Activated naive CD4-positive, alpha-beta T cell treated with Interleukin-2 at 50 U/mL for 16 hours (primary cell): Measurements from ENCODE around the gene HHAT.
"Not testable (repeated sequence)": the region's sequence is repeated elsewhere in the genome, so short reads cannot be mapped to it uniquely, and the experiment has no call there.

Experiments used
- DNase-seq: peaks from one replicate; pipeline ENCODE4 v3.0.0-alpha.2; 2020

HHAT gene

DNA sequence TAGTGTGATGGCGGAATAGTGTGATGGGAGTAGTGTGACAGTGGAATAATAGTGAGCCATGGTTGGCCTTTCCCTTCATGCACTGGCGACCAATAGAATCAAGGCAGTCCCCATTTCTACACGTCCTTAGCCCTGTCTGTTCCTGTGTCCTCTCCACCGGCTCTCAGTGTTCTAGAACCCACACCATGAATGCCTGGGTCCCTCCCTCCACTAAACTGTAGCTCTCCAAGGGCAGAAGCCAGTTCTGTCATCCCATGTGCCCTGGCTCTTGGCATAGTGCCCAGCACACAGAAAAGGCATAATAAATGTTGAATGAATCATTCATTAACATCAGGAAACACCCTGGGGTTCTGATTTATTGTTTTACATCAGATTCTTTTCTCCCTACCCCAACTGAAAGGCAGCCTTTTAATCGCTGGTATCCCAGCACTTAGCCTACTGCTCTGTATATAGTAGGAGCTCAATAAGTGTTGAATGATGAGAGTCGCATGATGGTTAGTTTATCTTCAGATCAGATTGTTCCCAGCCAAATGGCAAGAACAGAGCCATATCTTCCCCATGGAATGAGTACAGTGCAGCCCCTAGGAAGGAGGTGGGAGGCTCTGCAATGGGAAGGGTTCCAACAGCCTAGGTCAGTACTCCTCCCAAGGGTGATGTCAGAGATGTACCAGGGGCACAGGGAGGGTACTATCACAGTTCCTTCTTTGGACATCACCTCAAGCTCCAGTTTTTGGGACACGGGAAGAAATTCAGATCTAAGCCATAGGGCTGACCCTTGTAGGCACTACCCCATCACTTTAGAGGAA is 325.7 kb downstream of the HHAT start:
- peak; percentile 11 for DNase-seq

DNA sequence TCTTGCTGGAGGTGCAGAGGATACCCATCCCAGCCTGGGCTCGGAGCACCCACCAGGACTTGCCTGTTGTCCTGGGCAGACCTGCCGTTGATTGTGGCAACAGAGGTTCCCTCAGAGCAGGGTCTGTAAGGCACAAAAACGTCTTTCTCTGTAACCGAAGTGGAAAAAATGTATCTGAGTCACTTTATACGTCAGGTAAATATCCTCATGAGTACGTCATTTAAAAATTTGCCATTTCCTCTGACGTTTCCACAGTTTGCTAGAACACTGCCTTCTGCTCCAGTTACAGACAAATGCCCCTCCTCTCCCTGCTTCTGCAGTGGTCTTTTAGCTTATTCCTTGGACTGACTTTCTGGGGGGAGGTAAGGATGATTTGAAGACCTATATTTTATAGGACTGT is 326.8 kb downstream of the HHAT start:
- no peak for DNase-seq

DNA sequence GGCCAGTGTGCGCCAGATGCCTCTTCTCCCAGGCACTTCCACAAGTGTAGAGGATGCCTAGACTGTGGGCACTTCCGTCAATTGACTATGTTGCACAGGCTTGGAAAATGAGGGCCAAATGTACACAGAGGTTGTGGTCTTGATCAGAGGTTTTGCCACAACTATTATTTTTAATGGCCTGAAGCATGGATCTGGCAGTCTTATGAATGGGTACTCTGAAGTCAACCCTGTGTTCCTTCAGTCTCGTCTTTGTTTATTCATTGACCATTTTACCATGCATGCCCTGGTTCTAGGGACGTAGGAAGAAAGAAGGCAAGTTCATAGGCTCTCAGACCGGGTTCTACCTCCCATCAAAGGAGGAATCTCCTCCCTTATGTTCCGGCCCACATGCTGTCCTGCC is 329.1 kb downstream of the HHAT start:
- DNase-seq = no peak

DNA sequence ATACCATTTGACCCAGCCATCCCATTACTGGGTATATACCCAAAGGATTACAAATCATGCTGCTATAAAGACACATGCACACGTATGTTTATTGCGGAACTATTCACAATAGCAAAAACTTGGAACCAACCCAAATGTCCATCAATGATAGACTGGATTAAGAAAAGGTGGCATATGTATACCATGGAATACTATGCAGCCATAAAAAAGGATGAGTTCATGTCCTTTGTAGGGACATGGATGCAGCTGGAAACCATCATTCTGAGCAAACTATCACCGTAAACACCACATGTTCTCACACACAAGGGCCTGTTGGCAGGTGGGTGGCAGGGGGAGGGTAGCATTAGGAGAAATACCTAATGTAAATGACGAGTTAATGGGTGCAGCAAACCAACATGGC is 332.8 kb downstream of the HHAT start:
- DNase-seq = not testable (repeated sequence)

- no peak for DNase-seq
Observed at GRCh38 chr1:210662291-210663050, 333.8 kb downstream of the HHAT start.

DNA sequence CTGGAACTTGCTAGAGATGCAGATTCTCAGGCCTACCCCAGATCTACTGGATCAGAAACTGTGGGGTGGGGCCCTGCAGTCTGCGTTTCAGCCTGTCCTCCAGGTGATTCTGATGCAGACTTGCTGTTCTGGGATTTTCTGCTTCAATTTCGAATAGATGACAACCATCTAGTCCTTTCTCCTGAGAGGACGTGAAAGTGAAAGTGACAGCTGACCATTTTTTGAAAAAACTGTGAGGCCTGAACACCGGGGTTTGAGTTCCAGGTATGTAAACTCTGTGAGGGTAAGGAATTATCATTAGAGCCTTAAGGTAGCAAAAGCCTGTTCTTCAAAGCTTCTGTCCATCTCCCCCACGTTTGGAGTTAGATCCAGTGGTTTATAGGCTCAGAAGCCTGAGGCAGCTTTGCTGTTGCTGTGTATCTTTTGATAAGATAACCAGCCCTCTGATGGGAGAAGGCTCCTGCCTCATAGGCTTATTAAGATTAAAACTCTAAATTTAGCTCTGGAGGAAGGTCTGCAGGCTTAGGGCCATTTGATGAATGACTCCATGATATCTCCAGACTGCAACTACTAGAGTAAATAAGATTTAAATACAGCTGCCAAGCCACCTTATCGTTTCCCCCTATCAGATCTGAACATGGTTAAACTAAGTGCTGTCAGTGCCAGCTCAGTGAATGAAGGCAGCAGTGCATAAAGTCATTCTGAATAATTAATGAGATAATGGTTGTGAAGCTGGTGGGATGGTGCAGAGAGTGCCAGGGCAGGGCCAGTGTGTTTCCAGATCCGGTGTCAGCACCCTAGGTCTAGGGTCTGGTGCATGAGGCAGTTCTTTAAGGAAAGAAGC is 335.2 kb downstream of the HHAT start:
- no peak for DNase-seq

- DNase-seq = no peak
Observed at GRCh38 chr1:210669951-210670350, 341.2 kb downstream of the HHAT start.

- DNase-seq = no peak
Observed at GRCh38 chr1:210674151-210674550, 345.4 kb downstream of the HHAT start.

- DNase-seq = no peak
Observed at GRCh38 chr1:210676539-210676938, 347.8 kb downstream of the HHAT start.

GRCh38 chr1:210677533-210677932 is 348.8 kb downstream of the HHAT start:
- DNase-seq = no peak

DNA sequence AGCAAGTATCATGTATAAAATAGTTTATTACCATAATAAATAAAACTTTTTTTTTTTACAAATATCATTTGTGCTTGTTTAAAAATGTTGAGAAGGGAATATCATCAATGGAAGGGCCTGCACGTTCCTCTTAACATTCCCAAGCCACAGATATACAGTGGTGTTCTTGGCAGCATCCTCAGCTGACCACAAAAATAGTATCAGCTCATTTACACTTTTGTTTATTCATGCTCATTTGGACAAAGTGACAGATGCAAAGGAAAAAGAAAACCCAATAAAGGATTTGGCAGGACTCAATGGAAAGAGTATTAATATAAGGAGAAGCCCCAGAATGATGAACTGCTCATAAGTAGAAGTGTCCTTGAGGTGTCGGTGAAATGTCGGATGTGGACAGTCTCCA is 349.6 kb downstream of the HHAT start:
- DNase-seq = no peak

GRCh38 chr1:210681158-210681557 is 352.5 kb downstream of the HHAT start:
- DNase-seq = no peak

GRCh38 chr1:210683403-210684047 is 354.8 kb downstream of the HHAT start:
- DNase-seq = no peak

GRCh38 chr1:210684466-210685294 is 356.0 kb downstream of the HHAT start:
- DNase-seq = no peak

DNA sequence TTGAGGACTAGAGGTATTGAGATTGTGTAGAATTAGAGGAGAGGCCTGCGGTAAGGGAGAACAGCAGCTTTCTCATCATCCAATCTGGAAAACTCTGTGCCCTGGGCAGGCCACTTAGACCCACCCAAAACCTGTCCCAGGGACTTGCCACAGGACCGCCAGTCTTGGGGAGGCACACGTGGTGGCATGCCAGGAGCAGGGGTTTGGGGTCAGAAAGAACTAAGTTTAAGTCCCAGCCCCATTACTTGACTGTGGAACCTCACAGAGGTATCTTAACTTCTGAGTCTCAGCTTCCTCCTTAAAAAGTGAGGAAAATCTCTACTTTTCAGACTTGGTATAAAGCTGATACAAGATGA is 356.6 kb downstream of the HHAT start:
- no peak for DNase-seq

- DNase-seq = no peak
Observed at GRCh38 chr1:210686841-210687240, 358.1 kb downstream of the HHAT start.

- DNase-seq = no peak
Observed at GRCh38 chr1:210687582-210688279, 359.0 kb downstream of the HHAT start.

DNA sequence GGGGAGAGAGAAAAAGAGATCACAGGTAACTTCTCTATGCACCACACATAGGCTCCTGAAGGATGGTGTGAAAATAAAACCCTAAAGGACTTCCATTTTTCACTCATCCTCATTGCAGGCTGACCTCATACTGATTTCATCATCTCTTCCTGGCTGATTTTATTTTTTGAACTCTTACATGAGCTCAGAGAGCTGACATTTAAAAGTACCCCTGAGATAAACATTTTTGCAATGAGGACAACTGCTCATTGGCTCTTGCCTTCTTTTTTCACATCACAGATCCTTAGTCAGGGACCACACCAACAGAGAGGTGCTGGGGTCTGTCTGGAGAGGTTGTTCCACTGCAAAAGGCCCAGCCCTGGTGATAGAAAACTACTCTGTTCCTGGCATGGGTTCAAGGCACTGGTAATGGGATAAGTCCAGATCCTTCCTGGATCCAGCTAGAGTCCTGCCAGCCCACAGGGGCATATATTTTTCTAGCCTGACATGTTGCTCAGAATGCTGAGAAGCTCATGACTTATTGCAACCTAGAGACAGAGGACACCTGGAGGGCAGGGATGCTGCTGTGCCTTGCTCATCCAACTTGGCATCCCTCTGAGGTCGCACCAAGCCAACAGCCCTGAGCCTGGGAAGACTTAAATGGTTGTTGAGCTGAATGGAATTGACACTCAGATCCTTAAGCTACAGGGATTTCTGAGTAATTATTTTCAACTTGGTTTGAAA is 360.0 kb downstream of the HHAT start:
- no peak for DNase-seq

DNA sequence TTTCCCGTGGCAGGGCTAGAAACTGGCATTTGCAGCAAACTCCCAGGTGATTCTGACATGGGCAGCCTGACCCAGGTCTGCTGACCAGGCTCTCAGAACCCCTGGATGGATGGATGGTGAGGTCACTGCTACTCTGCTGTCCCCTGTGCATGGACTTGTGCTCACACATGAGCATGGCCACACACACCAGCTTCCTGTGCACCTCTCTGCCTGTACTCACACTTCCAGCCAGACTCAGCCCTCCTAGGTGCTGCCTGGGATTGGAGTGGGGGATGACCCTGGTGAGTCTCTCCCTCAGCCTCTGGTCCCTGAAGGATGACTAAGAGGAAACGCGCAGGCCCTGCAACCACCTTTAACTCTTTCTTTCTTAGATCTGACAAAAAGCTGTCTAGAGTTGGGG is 361.1 kb downstream of the HHAT start:
- no peak for DNase-seq

DNA sequence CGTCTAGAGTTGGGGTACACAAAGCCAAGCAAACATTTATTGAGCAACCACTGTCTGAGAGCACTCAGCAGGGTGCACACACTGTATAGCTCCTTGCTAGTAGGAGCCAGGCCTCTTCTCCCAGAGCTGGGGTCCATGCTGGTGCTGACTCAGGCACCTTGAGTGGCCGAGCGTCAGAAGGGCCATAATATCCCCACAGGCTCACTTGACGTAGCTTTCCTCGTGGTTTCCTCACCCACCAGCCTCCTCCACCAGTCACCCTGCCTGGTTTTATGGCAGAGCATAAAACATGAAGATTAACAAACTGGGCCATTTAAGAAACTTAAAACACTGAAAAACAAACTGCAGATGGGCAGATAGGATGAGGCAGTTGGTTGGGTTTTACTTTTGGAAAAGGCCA is 361.5 kb downstream of the HHAT start:
- no peak for DNase-seq
